Glutamatergic neuron (in vitro differentiated cells): Measurements from ENCODE around the gene PHOX2A. TPM values are rescaled to one million over a fixed set of nuclear protein-coding genes. Genes with fewer than 3 reads are reported as not detected.

Experiments used
- DNase-seq: peaks from one replicate; pipeline ENCODE4 v3.0.0; 2022
- H3K27ac Mint-ChIP-seq: one replicate; pipeline ENCODE4 v1.8.0; 2020; ENCODE audit warnings: mild to moderate bottlenecking, mixed read lengths, inconsistent platforms; ENCODE audit not compliant: unreplicated experiment
- H3K27me3 Mint-ChIP-seq: one replicate; pipeline ENCODE4 v1.8.0; 2020; ENCODE audit warnings: mild to moderate bottlenecking, moderate library complexity, mixed read lengths, inconsistent platforms; ENCODE audit not compliant: unreplicated experiment
- H3K36me3 Mint-ChIP-seq: one replicate; pipeline ENCODE4 v1.8.0; 2020; ENCODE audit warnings: mild to moderate bottlenecking, mixed read lengths, inconsistent platforms; ENCODE audit not compliant: unreplicated experiment
- H3K4me1 Mint-ChIP-seq: one replicate; pipeline ENCODE4 v1.8.0; 2020; ENCODE audit warnings: mild to moderate bottlenecking, low read depth, mixed read lengths, inconsistent platforms; ENCODE audit not compliant: unreplicated experiment
- H3K4me3 Mint-ChIP-seq: one replicate; pipeline ENCODE4 v1.8.0; 2020; ENCODE audit warnings: mild to moderate bottlenecking, mixed read lengths, inconsistent platforms; ENCODE audit not compliant: unreplicated experiment
- H3K9me3 Mint-ChIP-seq: one replicate; pipeline ENCODE4 v1.8.0; 2020; ENCODE audit warnings: mild to moderate bottlenecking, moderate library complexity, mixed read lengths, inconsistent platforms; ENCODE audit not compliant: unreplicated experiment
- CTCF ChIP-seq: fragments of 200-600 bp; sonication (generic); IDR thresholded peaks from one replicate; pipeline ENCODE4 v1.5.0; 2021; ENCODE audit not compliant: partially characterized antibody, unreplicated experiment
- total RNA-seq: library from RNA; stranded (reverse); fragmentation: NEBNext Ultra II Directional; extraction: Animal tissue kit (Norgen Biotek cat#: 25700); gene quantifications from one replicate; pipeline ENCODE4 v1.2.1, GENCODE V29; 2021; ENCODE audit not compliant: unreplicated experiment

The PHOX2A gene
- total RNA-seq, 1 donor from 2014 or later: 12.0 TPM

DNA sequence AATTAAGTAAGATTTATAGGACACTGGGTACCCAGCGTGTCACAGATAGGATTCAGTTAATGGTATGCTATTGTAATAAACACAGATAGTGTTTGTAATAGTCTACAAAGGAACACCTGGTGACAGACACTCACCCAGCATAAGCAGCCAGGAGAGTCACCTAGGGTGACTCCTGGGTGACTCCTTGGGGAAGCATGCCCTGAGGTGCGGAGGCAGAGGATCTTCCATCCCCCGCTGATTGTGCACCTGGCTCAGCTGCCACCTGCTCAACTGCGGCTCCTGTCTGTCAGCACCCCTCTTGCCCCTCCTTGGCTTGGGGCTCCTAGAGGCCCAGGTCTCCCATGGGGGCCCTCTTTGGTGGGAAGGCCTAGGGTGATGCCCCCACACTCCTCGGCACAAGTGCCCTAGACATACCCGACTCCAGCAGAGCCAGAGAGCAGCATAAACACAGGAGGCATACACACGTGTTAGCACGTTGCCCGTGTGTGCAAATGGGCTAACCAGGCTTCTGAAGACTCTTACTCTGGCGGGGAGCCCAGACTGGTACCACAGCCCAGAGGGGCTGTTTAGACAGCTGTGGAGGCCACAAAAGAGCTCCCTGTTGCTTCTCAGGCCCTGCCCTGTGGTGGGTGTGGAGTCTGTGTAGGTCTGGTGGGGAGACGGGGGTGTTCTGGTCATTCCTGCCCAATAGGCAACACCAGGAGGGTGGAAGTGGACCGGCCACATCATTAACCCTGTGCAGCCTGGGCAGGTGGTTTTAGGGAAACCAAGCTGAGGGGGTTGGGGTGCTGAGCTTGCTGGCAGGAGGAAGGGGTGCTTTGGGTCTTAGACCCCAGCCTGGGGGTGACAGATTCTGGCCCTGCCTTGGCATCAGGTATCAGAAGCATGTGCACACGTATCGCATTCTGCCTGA is 16.4 kb downstream of the PHOX2A start:
- Mint-ChIP-seq H3K27me3 (peaks cover 8% of the 10 kb centered on the region), H3K27ac (no peak overlapping the region), H3K36me3 (no peaks in the 10 kb centered on the region), H3K9me3 (peaks cover 3% of the 10 kb centered on the region), H3K4me3 (no peak overlapping the region), H3K4me1 (peaks cover 9% of the 10 kb centered on the region)
- no peak for TF ChIP-seq CTCF
- DNase-seq: no peak

GRCh38 chr11:72226701-72227100 is 17.3 kb downstream of the PHOX2A start:
- H3K27me3 Mint-ChIP-seq: peaks cover 11% of the 10 kb centered on the region
- H3K4me1 Mint-ChIP-seq: peaks cover 9% of the 10 kb centered on the region
- peaks cover 5% of the 10 kb centered on the region for H3K9me3 Mint-ChIP-seq
- peak overlapping the region; percentile 42 for H3K4me3 Mint-ChIP-seq
- no peaks in the 10 kb centered on the region for H3K36me3 Mint-ChIP-seq
- no peak overlapping the region for H3K27ac Mint-ChIP-seq
- no peak for TF ChIP-seq CTCF
- DNase-seq: no peak

GRCh38 chr11:72225411-72225951 is 18.5 kb downstream of the PHOX2A start:
- TF ChIP-seq CTCF: no peak
- Mint-ChIP-seq H3K9me3 (peaks cover 5% of the 10 kb centered on the region), H3K4me1 (peaks cover 9% of the 10 kb centered on the region), H3K4me3 (peak overlapping the region; percentile 86), H3K36me3 (no peaks in the 10 kb centered on the region), H3K27me3 (peaks cover 9% of the 10 kb centered on the region), H3K27ac (no peak overlapping the region)
- no peak for DNase-seq

- TF ChIP-seq CTCF: no peak
- H3K4me3 Mint-ChIP-seq: peak within 1 kb of the TSS; percentile 89
- peak; percentile 41 for DNase-seq
- H3K27ac Mint-ChIP-seq: no peak within 1 kb of the TSS
- H3K27me3 Mint-ChIP-seq: peaks cover 9% of the 10 kb centered on the region
- peaks cover 9% of the 10 kb centered on the region for H3K4me1 Mint-ChIP-seq
- H3K9me3 Mint-ChIP-seq: peaks cover 5% of the 10 kb centered on the region
- H3K36me3 Mint-ChIP-seq: no peaks in the 10 kb centered on the region
These were observed 19.2 kb downstream of the PHOX2A start, which contains the start of gene INPPL1 for GRCh38 chr11:72224564-72225410. Gene INPPL1, plus strand, starts transcription at chr11:72224767. Its CDS starts 218 bp downstream, at chr11:72224985.
